K562 (cell line): ENCODE data around the gene GATA5. TPM values are rescaled to one million over a fixed set of nuclear protein-coding genes. Genes with fewer than 3 reads are reported as not detected.

ENCODE experiments used
- ARID3B ChIP-seq: fragments of 250-450 bp; sonication (Bioruptor Pico); IDR thresholded peaks from 2 replicates; pipeline ENCODE4 v1.4.0; 2020; ENCODE audit warnings: borderline replicate concordance
- E2F5 ChIP-seq: sonication (generic); formaldehyde crosslinking; IDR thresholded peaks from 2 replicates; pipeline ENCODE4 v1.8.0; 2022; ENCODE audit warnings: mild to moderate bottlenecking, missing genetic modification reagents
- FOXJ2 ChIP-seq: fragments of 200-800 bp; sonication (Bioruptor generic); IDR thresholded peaks from 2 replicates; pipeline ENCODE4 v1.6.1; 2016; ENCODE audit warnings: missing genetic modification characterization, missing compliant biosample characterization
- IRF2 ChIP-seq: sonication (generic); formaldehyde crosslinking; IDR thresholded peaks from 2 replicates; pipeline ENCODE4 v1.8.1; 2022; ENCODE audit warnings: mild to moderate bottlenecking, missing genetic modification reagents
- NFATC3 ChIP-seq: fragments of 450-650 bp; IDR thresholded peaks from 2 replicates; pipeline ENCODE4 v1.6.1; 2017; ENCODE audit warnings: mild to moderate bottlenecking
- NONO ChIP-seq, 2 experiments: fragments of 200-400 bp in 1 of 2; fragments of 450-650 bp in 1 of 2; formaldehyde crosslinking in 1 of 2; IDR thresholded peaks; 2 replicates each; pipeline ENCODE4 v1.6.1; 2017; ENCODE audit warnings: low read depth in 2 of 2, mild to moderate bottlenecking in 2 of 2, moderate library complexity in 2 of 2, low read length in 1 of 2
- TSC22D4 ChIP-seq: fragments of 450-650 bp; IDR thresholded peaks from 2 replicates; pipeline ENCODE4 v1.6.1; 2016; ENCODE audit warnings: missing genetic modification characterization, missing biosample characterization, control low read depth
- UBTF ChIP-seq, 2 experiments: IDR thresholded peaks; 2 replicates each; pipeline ENCODE4 v1.6.1; 2012; ENCODE audit warnings: improper control_type of control experiment in 2 of 2, low read depth in 2 of 2, low read length in 2 of 2, borderline replicate concordance in 1 of 2
- ZBTB1 ChIP-seq: sonication (generic); formaldehyde crosslinking; IDR thresholded peaks from 2 replicates; pipeline ENCODE4 v1.8.1; 2023; ENCODE audit warnings: missing genetic modification reagents, low read depth, mild to moderate bottlenecking, borderline replicate concordance
- ZFP36 ChIP-seq: fragments of 150-350 bp; IDR thresholded peaks from 2 replicates; pipeline ENCODE4 v1.6.1; 2018; ENCODE audit warnings: low read length, low read depth; ENCODE audit not compliant: partially characterized antibody
- polyA plus RNA-seq, 8 experiments: library from polyadenylated mRNA; depleted of rRNA in 4 of 8; stranded (reverse) in 5 of 8; unstranded in 3 of 8; fragments of >200 nt; fragmentation: Nextera tagmentation in 2 of 8; fragmentation: Illumina TruSeq in 1 of 8; extraction: Ambion mirVana in 2 of 8; extraction: Trizol in 1 of 8; gene quantifications; 2 replicates each; pipeline versions ENCODE4 v1.2.1 to v1.2.3, GENCODE V29; 2011 to 2014; ENCODE audit warnings: inconsistent platforms in 1 of 8, missing spikeins in 1 of 8
- total RNA-seq, 7 experiments: library from RNA; depleted of rRNA in 6 of 7; stranded (reverse); fragments of >200 nt in 6 of 7; fragmentation: Illumina TruSeq in 2 of 7; extraction: Trizol in 2 of 7; gene quantifications; 2 replicates each; pipeline versions ENCODE4 v1.2.1 to v1.2.3, GENCODE V29; 2011 to 2021; ENCODE audit warnings: low replicate concordance in 1 of 7
- TF ChIP-seq, protein P1 (sequence below): sonication (generic); formaldehyde crosslinking; IDR thresholded peaks from 2 replicates; pipeline ENCODE4 v1.8.1; 2023; ENCODE audit warnings: mild to moderate bottlenecking, missing genetic modification reagents

GATA5 gene
- total and polyA plus RNA-seq, 9 of the 15 experiments (the other 6 are each of a cell fraction or from before 2014, with no cell fraction given), result 0.09 to 0.57 (median 0.20) TPM; not detected in 3

- TF ChIP-seq, protein P1, sequence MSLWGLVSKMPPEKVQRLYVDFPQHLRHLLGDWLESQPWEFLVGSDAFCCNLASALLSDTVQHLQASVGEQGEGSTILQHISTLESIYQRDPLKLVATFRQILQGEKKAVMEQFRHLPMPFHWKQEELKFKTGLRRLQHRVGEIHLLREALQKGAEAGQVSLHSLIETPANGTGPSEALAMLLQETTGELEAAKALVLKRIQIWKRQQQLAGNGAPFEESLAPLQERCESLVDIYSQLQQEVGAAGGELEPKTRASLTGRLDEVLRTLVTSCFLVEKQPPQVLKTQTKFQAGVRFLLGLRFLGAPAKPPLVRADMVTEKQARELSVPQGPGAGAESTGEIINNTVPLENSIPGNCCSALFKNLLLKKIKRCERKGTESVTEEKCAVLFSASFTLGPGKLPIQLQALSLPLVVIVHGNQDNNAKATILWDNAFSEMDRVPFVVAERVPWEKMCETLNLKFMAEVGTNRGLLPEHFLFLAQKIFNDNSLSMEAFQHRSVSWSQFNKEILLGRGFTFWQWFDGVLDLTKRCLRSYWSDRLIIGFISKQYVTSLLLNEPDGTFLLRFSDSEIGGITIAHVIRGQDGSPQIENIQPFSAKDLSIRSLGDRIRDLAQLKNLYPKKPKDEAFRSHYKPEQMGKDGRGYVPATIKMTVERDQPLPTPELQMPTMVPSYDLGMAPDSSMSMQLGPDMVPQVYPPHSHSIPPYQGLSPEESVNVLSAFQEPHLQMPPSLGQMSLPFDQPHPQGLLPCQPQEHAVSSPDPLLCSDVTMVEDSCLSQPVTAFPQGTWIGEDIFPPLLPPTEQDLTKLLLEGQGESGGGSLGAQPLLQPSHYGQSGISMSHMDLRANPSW, result no peak
- TF ChIP-seq UBTF (IDR thresholded peaks at IDR 0.05; ENCODE audit: borderline replicate concordance in 1 of 2, low read depth in 2 of 2, low read length in 2 of 2) (no peak), IRF2 (no peak), ZBTB1 (CRISPR knock-in tag) (no peak), NFATC3 (no peak), ARID3B (CRISPR knock-in tag) (no peak), FOXJ2 (tag) (no peak), TSC22D4 (tag) (no peak), E2F5 (CRISPR knock-in tag) (no peak), NONO (IDR thresholded peaks at IDR 0.05; ENCODE audit: low read depth in 2 of 2, low read length in 1 of 2) (no peak), ZFP36 (no peak)
Measured at GRCh38 chr20:62486484-62486883, 10.7 kb upstream of the GATA5 start (continued).
